Erythroblast (primary cell): ENCODE measurements around the gene CADM4.

Source experiments
- GATA1 ChIP-seq: IDR thresholded peaks from 2 replicates; pipeline ENCODE4 v1.6.1; 2011; ENCODE audit warnings: low read depth, mild to moderate bottlenecking, control low read depth, low read length, moderate library complexity
- POLR2A ChIP-seq: IDR thresholded peaks from 2 replicates; pipeline ENCODE4 v1.6.1; 2011; ENCODE audit warnings: mild to moderate bottlenecking, low read length

- TF ChIP-seq POLR2A (no peak), GATA1 (no peak)
These were observed at the start of gene CADM4 for GRCh38 chr19:43639519-43640423.
